Tibial nerve (tissue), 4 donors: ENCODE data around the gene AARSD1. TPM values are rescaled to one million over a fixed set of nuclear protein-coding genes. Genes with fewer than 3 reads are reported as not detected.
"Not testable (repeated sequence)": the region's sequence is repeated elsewhere in the genome, so short reads cannot be mapped to it uniquely, and the experiment has no call there.

Experiments used
- DNase-seq, 2 donors: peaks; one replicate each; pipeline ENCODE4 v3.0.0-alpha.2; 2019; ENCODE audit warnings: low spot score in 2 of 2
- H3K27ac ChIP-seq, 4 donors: fragments of 200-600 bp; sonication (generic) in 3 of 4; one replicate each; pipeline ENCODE4 v1.5.1; 2017 to 2019; ENCODE audit warnings: mild to moderate bottlenecking in 1 of 4
- H3K27me3 ChIP-seq, 2 donors: fragments of 200-600 bp; sonication (generic) in 1 of 2; one replicate each; pipeline versions ENCODE4 v1.5.1 to v1.6.0; 2017 to 2019
- H3K36me3 ChIP-seq, 3 donors: fragments of 200-600 bp; sonication (generic); one replicate each; pipeline ENCODE4 v1.5.1; 2018 to 2019
- H3K4me1 ChIP-seq, 4 donors: fragments of 200-600 bp; sonication (generic) in 3 of 4; one replicate each; pipeline ENCODE4 v1.5.1; 2017 to 2019
- H3K4me3 ChIP-seq, 4 donors: fragments of 200-600 bp; sonication (generic) in 3 of 4; one replicate each; pipeline ENCODE4 v1.5.1; 2017 to 2019; ENCODE audit warnings: mild to moderate bottlenecking in 1 of 4, moderate library complexity in 1 of 4
- H3K9me3 ChIP-seq, 4 donors: fragments of 200-600 bp; sonication (generic) in 3 of 4; one replicate each; pipeline ENCODE4 v1.5.1; 2017 to 2019
- CTCF ChIP-seq, 5 experiments: fragments of 200-600 bp in 3 of 5; fragments of 450-650 bp in 2 of 5; sonication (generic) in 3 of 5; IDR thresholded peaks; one replicate each; pipeline ENCODE4 v1.5.1; 2016 to 2019; ENCODE audit warnings: antibody characterized with exemption in 5 of 5, mild to moderate bottlenecking in 3 of 5, moderate library complexity in 2 of 5
- EP300 ChIP-seq, 2 donors: sonication (generic); formaldehyde crosslinking; IDR thresholded peaks; one replicate each; pipeline ENCODE4 v1.6.1; 2017; ENCODE audit warnings: antibody characterized with exemption in 2 of 2, mild to moderate bottlenecking in 1 of 2
- POLR2A ChIP-seq, 2 donors: fragments of 450-650 bp; IDR thresholded peaks; one replicate each; pipeline ENCODE4 v1.6.1; 2017; ENCODE audit warnings: antibody characterized with exemption in 2 of 2, mild to moderate bottlenecking in 2 of 2, moderate library complexity in 2 of 2
- WGBS, 2 donors: methylation state at CpG; one replicate each; pipeline ENCODE4 v1.1.5; 2018; 5-methylcytosine and 5-hydroxymethylcytosine counted together
- total RNA-seq, 4 donors: library from RNA; depleted of rRNA; stranded (reverse); fragments of >200 nt; gene quantifications; one replicate each; pipeline ENCODE4 v1.1.0, GENCODE V29; 2016

Gene AARSD1
- total RNA-seq, 4 donors from 2014 or later: 26.0 to 42.0 (median 31.3) TPM

GRCh38 chr17:42944211-42944610 lies 20.0 kb downstream of the AARSD1 start:
- peaks cover 0 to 14% (median 0%) of the 10 kb centered on the region in 3 donors for H3K36me3 ChIP-seq
- no peaks in the 10 kb centered on the region for H3K27me3 ChIP-seq
- H3K9me3 ChIP-seq: no peaks in the 10 kb centered on the region
- 44 to 49% methylated on average over 3 of the region's 3 CpGs for WGBS, 2 donors
- H3K27ac ChIP-seq: no peak overlapping the region
- no peak for DNase-seq
- H3K4me1 ChIP-seq: no peaks in the 10 kb centered on the region
- H3K4me3 ChIP-seq: no peak overlapping the region
- no peak for TF ChIP-seq POLR2A (IDR thresholded peaks at IDR 0.05)

DNA sequence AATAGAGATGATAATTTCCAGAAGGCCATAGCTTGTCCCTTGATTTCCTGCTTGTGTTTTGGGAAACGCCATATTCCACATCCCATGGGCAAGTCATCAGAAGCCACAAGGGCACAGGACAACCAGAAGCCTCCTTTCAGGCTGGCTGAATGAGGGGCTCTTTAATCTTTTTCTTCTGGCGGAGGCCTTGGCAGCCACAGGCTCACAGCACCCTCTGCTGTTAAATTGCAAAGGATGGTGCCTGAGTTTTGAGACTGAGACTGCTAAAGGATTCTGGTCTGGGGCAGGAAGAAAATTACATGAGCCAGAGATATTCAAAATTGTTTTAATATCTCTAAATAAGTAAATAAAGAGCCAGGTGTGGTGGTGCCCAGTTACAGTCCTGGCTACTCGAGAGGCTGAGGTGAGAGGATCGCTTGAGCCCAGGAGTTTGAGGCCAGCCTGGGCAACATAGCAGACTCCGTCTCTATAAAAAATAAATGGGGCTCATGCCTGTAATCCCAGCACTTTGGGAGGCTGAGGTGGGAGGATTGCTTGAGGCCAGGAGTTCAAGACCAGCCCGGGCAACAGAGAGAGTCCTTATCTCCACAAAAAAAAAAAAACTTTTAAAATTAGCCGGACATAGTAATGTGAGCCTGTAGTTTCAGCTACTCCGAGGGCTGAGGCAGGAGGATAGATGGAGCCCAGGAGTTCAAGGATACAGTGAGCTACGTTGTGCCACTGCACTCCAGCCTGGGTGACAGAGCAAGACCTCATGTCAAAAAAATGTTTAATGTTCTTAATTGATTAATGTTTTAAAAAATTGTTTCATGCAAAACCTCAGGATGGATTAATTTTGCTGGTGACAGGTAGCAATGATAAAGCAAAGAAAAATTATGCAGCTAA lies 26.3 kb downstream of the AARSD1 start:
- WGBS, 2 donors: 34 to 38% methylated on average over 9 of the region's 9 CpGs
- TF ChIP-seq POLR2A (IDR thresholded peaks at IDR 0.05): no peak
- TF ChIP-seq EP300 (IDR thresholded peaks at IDR 0.05): no peak
- peak; percentile 25 to 66 (median 50) for TF ChIP-seq CTCF (IDR thresholded peaks at IDR 0.05)
- Histone ChIP-seq H3K27ac (no peak overlapping the region), H3K4me1 (peaks cover 0 to 4% (median 0%) of the 10 kb centered on the region in 4 donors), H3K27me3 (no peaks in the 10 kb centered on the region), H3K36me3 (no peaks in the 10 kb centered on the region), H3K9me3 (no peaks in the 10 kb centered on the region), H3K4me3 (no peak overlapping the region)
- peak in 1 of 2 donors; percentile 28 for DNase-seq

- peaks cover 0 to 9% (median 0%) of the 10 kb centered on the region in 4 donors for H3K4me1 ChIP-seq
- H3K4me3 ChIP-seq: no peak overlapping the region
- 80 to 81% methylated on average over 1 of the region's 1 CpG for WGBS, 2 donors
- no peaks in the 10 kb centered on the region for H3K36me3 ChIP-seq
- H3K27me3 ChIP-seq: no peaks in the 10 kb centered on the region
- no peak for DNase-seq
- peak overlapping the region in 1 of 4 donors; percentile 73 for H3K27ac ChIP-seq
- TF ChIP-seq EP300 (IDR thresholded peaks at IDR 0.05): no peak
- TF ChIP-seq POLR2A (IDR thresholded peaks at IDR 0.05): no peak
- TF ChIP-seq CTCF (IDR thresholded peaks at IDR 0.05): no peak
- H3K9me3 ChIP-seq: no peaks in the 10 kb centered on the region
Observed at GRCh38 chr17:42929497-42929844, 34.8 kb downstream of the AARSD1 start.

- H3K36me3 ChIP-seq: no peaks in the 10 kb centered on the region
- peaks cover 0 to 9% (median 0%) of the 10 kb centered on the region in 4 donors for H3K4me1 ChIP-seq
- WGBS, 2 donors: 29 to 48% methylated on average over 9 of the region's 9 CpGs
- TF ChIP-seq POLR2A (IDR thresholded peaks at IDR 0.05) (no peak), CTCF (IDR thresholded peaks at IDR 0.05) (peak; percentile 36 to 68 (median 51)), EP300 (IDR thresholded peaks at IDR 0.05) (peak in 1 of 2 donors; percentile 23)
- peak overlapping the region in 3 of 4 donors; percentile 43 to 73 (median 65) for H3K27ac ChIP-seq
- H3K4me3 ChIP-seq: no peak overlapping the region
- H3K9me3 ChIP-seq: no peaks in the 10 kb centered on the region
- H3K27me3 ChIP-seq: no peaks in the 10 kb centered on the region
- DNase-seq: peak in 1 of 2 donors; percentile 54
Observed at GRCh38 chr17:42928714-42929496, 35.3 kb downstream of the AARSD1 start.

DNA sequence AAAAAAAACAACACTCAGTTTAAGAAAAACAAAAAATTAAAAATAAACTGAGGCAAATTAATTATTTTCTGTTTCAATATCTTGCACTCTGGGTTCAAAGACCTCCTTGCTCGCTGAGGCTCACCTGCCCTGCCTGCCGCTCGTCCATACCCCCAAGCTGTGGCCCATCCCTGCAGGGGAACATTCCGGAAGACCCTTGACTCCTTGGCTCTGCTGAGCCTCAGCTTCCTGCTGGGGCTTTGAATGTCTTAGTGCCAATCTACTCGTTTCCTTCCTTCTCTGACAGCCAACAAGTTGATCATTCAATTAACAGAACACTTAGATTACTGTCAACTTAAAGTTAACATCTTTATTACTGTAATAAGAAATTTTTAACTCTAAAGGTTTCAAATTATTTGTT lies 39.4 kb downstream of the AARSD1 start:
- Histone ChIP-seq H3K4me3 (no peak overlapping the region), H3K36me3 (no peaks in the 10 kb centered on the region), H3K4me1 (peaks cover 0 to 9% (median 0%) of the 10 kb centered on the region in 4 donors), H3K27ac (no peak overlapping the region), H3K9me3 (no peaks in the 10 kb centered on the region), H3K27me3 (no peaks in the 10 kb centered on the region)
- TF ChIP-seq CTCF (IDR thresholded peaks at IDR 0.05): no peak
- DNase-seq: no peak
- WGBS, 2 donors: 26 to 51% methylated on average over 5 of the region's 5 CpGs

DNA sequence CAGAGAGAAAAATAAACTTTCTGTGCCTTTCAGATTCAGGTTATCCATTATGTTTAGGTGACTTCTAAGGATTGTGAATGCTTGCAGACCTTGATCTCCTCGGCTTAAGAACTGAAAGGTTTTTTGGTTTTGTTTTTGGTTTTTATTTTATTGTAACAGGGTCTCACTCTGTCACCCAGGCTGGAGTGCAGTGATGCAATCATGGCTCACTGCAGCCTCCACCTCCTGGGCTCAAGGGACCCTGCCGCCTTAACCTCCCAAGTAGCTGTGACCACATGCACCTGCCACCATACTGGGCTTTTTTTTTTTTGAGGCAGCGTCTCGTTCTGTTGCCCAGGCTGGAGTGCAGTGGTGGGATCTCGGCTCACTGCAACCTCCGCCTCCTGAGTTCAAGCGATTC lies 40.8 kb downstream of the AARSD1 start:
- H3K9me3 ChIP-seq, H3K4me1 ChIP-seq, DNase-seq, H3K36me3 ChIP-seq, H3K27me3 ChIP-seq, H3K4me3 ChIP-seq, H3K27ac ChIP-seq: not testable (repeated sequence)
- 91 to 94% methylated on average over 7 of the region's 7 CpGs for WGBS, 2 donors
